WTC11 (cell line): ENCODE data around the gene CYP3A4.
"Not testable (repeated sequence)": the region's sequence is repeated elsewhere in the genome, so short reads cannot be mapped to it uniquely, and the experiment has no call there.

ENCODE experiments used
- RELA ChIP-seq: sonication (generic); formaldehyde crosslinking; IDR thresholded peaks from 2 replicates; pipeline ENCODE4 v1.8.1; 2022; ENCODE audit warnings: missing genetic modification reagents, mild to moderate bottlenecking, borderline replicate concordance
- TF ChIP-seq, protein P1 (sequence below): fragments of 200-600 bp; IDR thresholded peaks from 2 replicates; pipeline ENCODE4 v1.8.0; 2022; ENCODE audit warnings: antibody characterized with exemption

DNA sequence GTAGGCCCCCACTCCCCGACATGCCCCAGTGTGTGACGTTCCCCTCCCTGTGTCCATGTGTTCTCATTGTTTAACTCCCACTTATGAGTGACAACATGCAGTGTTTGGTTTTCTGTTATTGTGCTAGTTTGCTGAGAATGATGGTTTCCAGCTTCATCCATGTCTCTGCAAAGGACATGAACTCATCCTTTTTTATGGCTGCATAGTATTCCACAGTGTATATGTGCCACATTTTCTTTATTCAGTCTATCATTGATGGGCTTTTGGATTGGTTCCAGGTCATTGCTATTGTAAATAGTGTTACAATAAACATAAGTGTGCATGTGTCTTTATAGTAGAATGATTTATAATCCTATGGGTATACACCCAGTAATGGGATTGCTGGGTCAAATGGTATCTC lies 11.9 kb upstream of the CYP3A4 start:
- TF ChIP-seq RELA (CRISPR knock-in tag) = not testable (repeated sequence)
- TF ChIP-seq, protein P1, sequence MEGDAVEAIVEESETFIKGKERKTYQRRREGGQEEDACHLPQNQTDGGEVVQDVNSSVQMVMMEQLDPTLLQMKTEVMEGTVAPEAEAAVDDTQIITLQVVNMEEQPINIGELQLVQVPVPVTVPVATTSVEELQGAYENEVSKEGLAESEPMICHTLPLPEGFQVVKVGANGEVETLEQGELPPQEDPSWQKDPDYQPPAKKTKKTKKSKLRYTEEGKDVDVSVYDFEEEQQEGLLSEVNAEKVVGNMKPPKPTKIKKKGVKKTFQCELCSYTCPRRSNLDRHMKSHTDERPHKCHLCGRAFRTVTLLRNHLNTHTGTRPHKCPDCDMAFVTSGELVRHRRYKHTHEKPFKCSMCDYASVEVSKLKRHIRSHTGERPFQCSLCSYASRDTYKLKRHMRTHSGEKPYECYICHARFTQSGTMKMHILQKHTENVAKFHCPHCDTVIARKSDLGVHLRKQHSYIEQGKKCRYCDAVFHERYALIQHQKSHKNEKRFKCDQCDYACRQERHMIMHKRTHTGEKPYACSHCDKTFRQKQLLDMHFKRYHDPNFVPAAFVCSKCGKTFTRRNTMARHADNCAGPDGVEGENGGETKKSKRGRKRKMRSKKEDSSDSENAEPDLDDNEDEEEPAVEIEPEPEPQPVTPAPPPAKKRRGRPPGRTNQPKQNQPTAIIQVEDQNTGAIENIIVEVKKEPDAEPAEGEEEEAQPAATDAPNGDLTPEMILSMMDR = not testable (repeated sequence)
